IPS-20b (cell line): ENCODE measurements around the gene ACTL8.

Experiments
- H3K27ac ChIP-seq: one replicate; pipeline ENCODE4 v1.5.1; 2013; ENCODE audit warnings: low read length
- H3K27me3 ChIP-seq: 2 replicates; pipeline ENCODE4 v1.6.1; 2013; ENCODE audit warnings: mild to moderate bottlenecking, low read length, inconsistent platforms; ENCODE audit not compliant: insufficient read depth
- H3K36me3 ChIP-seq: 2 replicates; pipeline ENCODE4 v1.6.1; 2013; ENCODE audit warnings: low read depth, mild to moderate bottlenecking, inconsistent platforms, low read length, moderate library complexity; ENCODE audit not compliant: insufficient read depth
- H3K4me1 ChIP-seq: 2 replicates; pipeline ENCODE4 v1.6.1; 2013; ENCODE audit warnings: mild to moderate bottlenecking, control low read depth, inconsistent platforms, low read length, moderate library complexity; ENCODE audit not compliant: insufficient read depth
- H3K4me3 ChIP-seq: 2 replicates; pipeline ENCODE4 v1.5.1; 2013; ENCODE audit warnings: mild to moderate bottlenecking, low read length, inconsistent platforms
- H3K9ac ChIP-seq: 2 replicates; pipeline ENCODE4 v1.6.1; 2013; ENCODE audit warnings: low read depth, mild to moderate bottlenecking, inconsistent platforms, low read length, moderate library complexity
- H3K9me3 ChIP-seq: 2 replicates; pipeline ENCODE4 v1.6.1; 2013; ENCODE audit warnings: mild to moderate bottlenecking, low read depth, low read length, inconsistent platforms; ENCODE audit not compliant: insufficient read depth

Gene ACTL8

DNA sequence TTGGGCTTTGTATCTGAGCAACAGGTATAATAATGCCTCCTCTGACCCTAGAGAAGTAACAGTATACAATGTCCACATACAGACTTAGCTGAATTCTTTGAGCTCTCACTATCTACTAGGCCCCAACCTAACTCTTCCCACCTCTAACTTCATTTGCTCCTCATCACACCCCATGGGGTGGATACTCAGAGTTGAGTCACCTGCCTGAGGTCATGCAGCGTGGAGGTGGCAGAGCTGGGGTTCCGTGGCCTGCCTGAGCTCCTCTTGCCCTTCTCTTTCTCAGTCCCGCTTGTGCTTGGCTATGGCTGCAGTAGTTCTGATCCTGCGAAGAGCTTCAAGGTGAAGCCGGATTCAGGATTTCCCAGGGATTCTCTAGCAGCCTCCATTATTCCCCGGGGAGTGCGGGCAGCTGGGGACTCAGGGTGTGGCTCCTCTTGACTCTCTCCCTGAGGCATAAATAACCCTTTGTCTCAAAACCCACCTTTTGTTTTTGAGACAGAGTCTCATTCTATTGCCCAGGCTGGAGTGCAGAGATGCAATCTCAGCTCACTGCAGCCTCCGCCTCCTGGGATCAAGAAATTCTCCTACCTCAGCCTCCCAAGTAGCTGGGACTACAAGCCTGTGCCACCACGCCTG lies 29.9 kb upstream of the ACTL8 start:
- H3K27ac ChIP-seq, result no peak overlapping the region
- H3K9ac ChIP-seq, result no peak overlapping the region
- no peaks in the 10 kb centered on the region for H3K4me1 ChIP-seq
- no peaks in the 10 kb centered on the region for H3K36me3 ChIP-seq
- H3K27me3 ChIP-seq, result no peaks in the 10 kb centered on the region
- no peaks in the 10 kb centered on the region for H3K9me3 ChIP-seq
- H3K4me3 ChIP-seq, result no peak overlapping the region

DNA sequence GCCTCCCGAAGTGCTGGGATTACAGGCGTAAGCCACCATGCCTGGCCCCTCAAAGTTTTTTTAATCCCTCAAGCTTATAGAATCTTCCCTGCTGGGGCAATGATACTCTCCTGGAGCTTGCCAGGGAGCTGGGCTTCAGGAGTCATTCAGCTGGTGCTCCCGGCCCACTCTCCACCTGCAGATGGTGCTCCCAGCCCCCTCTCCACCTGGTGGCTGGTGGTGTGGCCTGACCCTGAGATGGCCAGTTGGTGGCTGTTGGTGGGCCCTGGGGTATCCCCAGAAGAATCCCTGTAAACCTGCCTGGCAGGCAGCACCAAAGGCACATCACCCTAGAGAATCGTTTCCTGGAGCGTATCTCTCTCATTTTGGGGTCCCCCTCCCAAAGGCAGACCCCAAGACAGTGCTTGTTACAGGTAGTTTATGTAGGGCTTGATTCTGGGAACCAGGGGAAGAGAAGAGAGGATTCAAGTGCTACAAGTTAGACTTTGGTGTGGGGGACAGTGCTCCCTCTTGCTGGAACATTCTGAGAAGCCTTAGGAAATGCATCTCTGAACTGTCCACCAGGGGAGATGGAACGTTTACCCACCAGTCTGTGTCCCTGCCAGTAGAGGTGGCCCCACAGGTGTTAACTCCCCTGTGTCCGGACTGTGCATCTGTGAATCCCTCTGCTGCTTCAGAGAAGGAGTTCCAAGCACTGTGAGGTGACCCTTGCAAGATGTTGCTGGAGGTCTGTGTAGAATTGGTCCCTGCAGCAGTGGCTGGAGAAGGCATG lies 29.1 kb upstream of the ACTL8 start:
- Histone ChIP-seq H3K4me3 (no peak overlapping the region), H3K4me1 (no peaks in the 10 kb centered on the region), H3K9me3 (no peaks in the 10 kb centered on the region), H3K27me3 (no peaks in the 10 kb centered on the region), H3K27ac (no peak overlapping the region), H3K9ac (no peak overlapping the region), H3K36me3 (no peaks in the 10 kb centered on the region)

DNA sequence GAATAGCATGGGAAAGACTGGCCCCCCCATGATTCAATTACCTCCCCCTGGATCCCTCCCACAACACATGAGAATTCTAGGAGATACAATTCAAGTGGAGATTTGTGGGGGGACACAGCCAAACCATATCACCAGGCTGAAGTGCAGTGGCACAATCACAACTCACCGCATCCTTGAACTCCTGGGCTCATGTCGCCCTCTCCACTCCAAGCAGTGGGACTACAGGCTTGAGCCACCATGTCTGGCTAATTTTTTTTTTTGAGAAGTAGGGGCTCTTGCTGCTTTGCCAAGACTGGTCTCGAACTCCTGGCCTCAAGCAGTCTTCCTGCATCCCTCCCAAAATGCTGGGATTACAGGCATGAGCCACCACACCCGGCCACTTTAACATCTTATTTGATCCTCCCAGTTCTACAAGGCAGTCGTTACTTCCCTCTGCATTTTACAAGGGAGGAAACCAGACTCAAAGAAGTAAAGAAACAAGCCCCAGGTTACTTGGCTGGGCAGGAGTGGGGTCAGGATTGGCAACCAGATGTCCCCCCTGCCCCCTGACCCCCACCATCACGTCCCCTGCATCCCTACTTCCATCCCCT lies 26.9 kb upstream of the ACTL8 start:
- Histone ChIP-seq H3K36me3 (no peaks in the 10 kb centered on the region), H3K27me3 (no peaks in the 10 kb centered on the region), H3K27ac (no peak overlapping the region), H3K9me3 (no peaks in the 10 kb centered on the region), H3K4me3 (no peak overlapping the region), H3K9ac (no peak overlapping the region), H3K4me1 (no peaks in the 10 kb centered on the region)

DNA sequence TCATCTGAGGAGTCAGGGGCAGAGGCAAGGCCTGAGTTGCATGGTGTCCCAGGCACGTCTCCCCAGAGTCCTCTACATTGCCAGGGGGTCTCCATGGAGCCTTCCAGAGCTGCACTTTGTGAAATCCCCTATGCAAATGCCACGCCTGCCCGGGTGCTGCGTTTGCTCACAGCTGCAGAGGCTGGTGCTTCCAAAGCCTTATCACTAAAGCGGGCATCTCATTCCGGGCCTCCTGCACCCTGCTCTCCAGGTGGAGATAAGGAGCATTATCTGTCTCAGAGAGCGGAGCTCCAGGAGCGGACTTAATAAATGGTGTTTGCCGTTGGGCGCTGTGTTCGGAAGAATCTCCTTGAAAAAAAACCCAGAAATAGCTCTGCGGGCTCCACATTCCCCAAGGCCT lies 25.9 kb upstream of the ACTL8 start:
- Histone ChIP-seq H3K27me3 (no peaks in the 10 kb centered on the region), H3K4me1 (no peaks in the 10 kb centered on the region), H3K9me3 (no peaks in the 10 kb centered on the region), H3K36me3 (no peaks in the 10 kb centered on the region), H3K27ac (no peak overlapping the region), H3K9ac (no peak overlapping the region), H3K4me3 (no peak overlapping the region)

- Histone ChIP-seq H3K4me1 (no peaks in the 10 kb centered on the region), H3K4me3 (no peak overlapping the region), H3K27ac (no peak overlapping the region), H3K27me3 (no peaks in the 10 kb centered on the region), H3K9me3 (no peaks in the 10 kb centered on the region), H3K9ac (no peak overlapping the region), H3K36me3 (no peaks in the 10 kb centered on the region)
Measured at GRCh38 chr1:17729909-17730308, 25.2 kb upstream of the ACTL8 start.

DNA sequence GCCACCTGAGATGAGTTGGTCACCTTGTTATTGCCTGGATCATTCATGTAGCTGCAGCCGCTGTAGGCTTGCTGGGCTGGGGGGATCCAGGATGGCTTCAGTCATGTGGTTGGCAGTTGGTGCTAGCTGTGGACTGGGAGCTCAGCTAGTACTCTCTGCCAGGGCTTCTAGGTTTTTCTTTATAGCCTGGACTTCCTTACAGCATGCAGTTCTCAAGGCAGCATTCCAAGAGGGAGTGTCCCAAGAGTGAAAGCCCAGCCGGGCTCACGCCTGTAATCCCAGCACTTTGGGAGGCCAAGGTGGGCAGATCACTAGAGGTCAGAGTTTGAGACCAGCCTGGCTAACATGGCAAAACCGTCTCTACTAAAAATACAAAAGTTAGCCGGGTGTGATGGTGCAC lies 23.7 kb upstream of the ACTL8 start:
- Histone ChIP-seq H3K27me3 (no peaks in the 10 kb centered on the region), H3K4me3 (no peak overlapping the region), H3K27ac (no peak overlapping the region), H3K9me3 (no peaks in the 10 kb centered on the region), H3K4me1 (no peaks in the 10 kb centered on the region), H3K36me3 (no peaks in the 10 kb centered on the region), H3K9ac (no peak overlapping the region)

DNA sequence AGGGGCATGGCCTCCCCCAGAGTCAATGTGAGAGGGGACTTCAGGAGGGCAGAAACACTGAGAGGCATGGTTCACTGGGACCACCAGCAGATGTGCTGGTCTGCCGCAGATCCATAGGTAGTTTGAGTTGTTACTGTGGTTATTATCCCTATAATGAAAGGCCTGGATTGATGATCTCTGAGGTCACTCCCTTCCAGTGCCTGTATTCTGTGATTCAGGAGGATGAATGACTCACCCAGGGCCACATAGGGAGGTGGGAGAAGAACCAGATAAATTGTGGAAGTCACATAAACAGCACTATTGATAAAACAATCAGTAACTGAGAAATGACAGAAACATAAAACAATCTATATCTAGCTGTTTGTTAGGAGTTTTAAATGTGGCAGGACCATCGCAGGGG lies 22.7 kb upstream of the ACTL8 start:
- H3K36me3 ChIP-seq, result no peaks in the 10 kb centered on the region
- no peak overlapping the region for H3K27ac ChIP-seq
- no peaks in the 10 kb centered on the region for H3K9me3 ChIP-seq
- no peak overlapping the region for H3K9ac ChIP-seq
- H3K4me3 ChIP-seq, result no peak overlapping the region
- no peaks in the 10 kb centered on the region for H3K4me1 ChIP-seq
- no peaks in the 10 kb centered on the region for H3K27me3 ChIP-seq

- no peaks in the 10 kb centered on the region for H3K27me3 ChIP-seq
Measured at GRCh38 chr1:17733661-17734060, 21.5 kb upstream of the ACTL8 start.

DNA sequence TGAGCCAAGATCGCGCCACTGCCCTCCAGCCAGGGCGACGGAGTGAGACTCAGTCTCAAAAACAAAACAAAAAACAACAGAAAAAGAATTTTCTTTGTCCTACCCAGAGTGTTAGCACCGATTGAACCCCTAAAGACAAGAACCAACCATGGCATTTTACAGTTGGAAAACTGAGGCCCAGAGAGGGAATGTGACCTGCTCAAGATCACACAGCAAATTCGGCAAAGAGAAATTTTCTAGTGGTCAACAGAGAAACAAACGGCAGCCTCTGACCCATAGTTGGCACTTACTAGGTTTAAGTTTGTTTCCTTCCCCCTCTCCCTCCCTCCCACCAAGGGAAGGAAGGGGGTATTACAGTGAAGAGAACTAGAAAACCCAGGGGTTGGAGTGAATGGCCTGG lies 20.5 kb upstream of the ACTL8 start:
- no peak overlapping the region for H3K4me3 ChIP-seq
- no peak overlapping the region for H3K27ac ChIP-seq
- no peaks in the 10 kb centered on the region for H3K4me1 ChIP-seq
- H3K9ac ChIP-seq, result no peak overlapping the region
- H3K27me3 ChIP-seq, result no peaks in the 10 kb centered on the region
- no peaks in the 10 kb centered on the region for H3K9me3 ChIP-seq
- no peaks in the 10 kb centered on the region for H3K36me3 ChIP-seq

More at GRCh38 chr1:17733661-17734060, 21.5 kb upstream of the ACTL8 start:
- Histone ChIP-seq H3K9me3 (no peaks in the 10 kb centered on the region), H3K36me3 (no peaks in the 10 kb centered on the region), H3K27ac (no peak overlapping the region), H3K9ac (no peak overlapping the region), H3K4me1 (no peaks in the 10 kb centered on the region), H3K4me3 (no peak overlapping the region)

- no peak overlapping the region for H3K9ac ChIP-seq
- no peak overlapping the region for H3K27ac ChIP-seq
- H3K36me3 ChIP-seq, result no peaks in the 10 kb centered on the region
- no peaks in the 10 kb centered on the region for H3K27me3 ChIP-seq
- no peaks in the 10 kb centered on the region for H3K4me1 ChIP-seq
- H3K9me3 ChIP-seq, result no peaks in the 10 kb centered on the region
- no peak overlapping the region for H3K4me3 ChIP-seq
Measured at GRCh38 chr1:17735348-17735747, 19.8 kb upstream of the ACTL8 start.

GRCh38 chr1:17735793-17736192 lies 19.3 kb upstream of the ACTL8 start:
- Histone ChIP-seq H3K9ac (no peak overlapping the region), H3K27ac (no peak overlapping the region), H3K27me3 (no peaks in the 10 kb centered on the region), H3K4me3 (no peak overlapping the region), H3K4me1 (no peaks in the 10 kb centered on the region), H3K9me3 (no peaks in the 10 kb centered on the region), H3K36me3 (no peaks in the 10 kb centered on the region)

- no peak overlapping the region for H3K27ac ChIP-seq
- H3K36me3 ChIP-seq, result no peaks in the 10 kb centered on the region
- H3K9ac ChIP-seq, result no peak overlapping the region
- H3K9me3 ChIP-seq, result no peaks in the 10 kb centered on the region
- H3K27me3 ChIP-seq, result no peaks in the 10 kb centered on the region
- no peak overlapping the region for H3K4me3 ChIP-seq
- no peaks in the 10 kb centered on the region for H3K4me1 ChIP-seq
Measured at GRCh38 chr1:17736625-17737024, 18.5 kb upstream of the ACTL8 start.
